ENCODE results near the gene DLD. TPM values are rescaled to one million over a fixed set of nuclear protein-coding genes. Genes with fewer than 3 reads are reported as not detected.

The DLD gene
- total RNA-seq, 4 donors from 2014 or later: 46.0 to 131 (median 126) TPM

- WGBS, 2 donors (ENCODE audit: low coverage in 1 of 2): 83 to 93% methylated on average over 1 of the region's 1 CpG
- no peaks in the 10 kb centered on the region for H3K27me3 ChIP-seq
- no peak overlapping the region for H3K27ac ChIP-seq
- TF ChIP-seq EP300 (IDR thresholded peaks at IDR 0.05; ENCODE audit: low read depth) (no peak), POLR2AphosphoS5 (IDR thresholded peaks at IDR 0.05) (no peak), POLR2A (IDR thresholded peaks at IDR 0.05) (no peak)
- TF ChIP-seq, protein P1, sequence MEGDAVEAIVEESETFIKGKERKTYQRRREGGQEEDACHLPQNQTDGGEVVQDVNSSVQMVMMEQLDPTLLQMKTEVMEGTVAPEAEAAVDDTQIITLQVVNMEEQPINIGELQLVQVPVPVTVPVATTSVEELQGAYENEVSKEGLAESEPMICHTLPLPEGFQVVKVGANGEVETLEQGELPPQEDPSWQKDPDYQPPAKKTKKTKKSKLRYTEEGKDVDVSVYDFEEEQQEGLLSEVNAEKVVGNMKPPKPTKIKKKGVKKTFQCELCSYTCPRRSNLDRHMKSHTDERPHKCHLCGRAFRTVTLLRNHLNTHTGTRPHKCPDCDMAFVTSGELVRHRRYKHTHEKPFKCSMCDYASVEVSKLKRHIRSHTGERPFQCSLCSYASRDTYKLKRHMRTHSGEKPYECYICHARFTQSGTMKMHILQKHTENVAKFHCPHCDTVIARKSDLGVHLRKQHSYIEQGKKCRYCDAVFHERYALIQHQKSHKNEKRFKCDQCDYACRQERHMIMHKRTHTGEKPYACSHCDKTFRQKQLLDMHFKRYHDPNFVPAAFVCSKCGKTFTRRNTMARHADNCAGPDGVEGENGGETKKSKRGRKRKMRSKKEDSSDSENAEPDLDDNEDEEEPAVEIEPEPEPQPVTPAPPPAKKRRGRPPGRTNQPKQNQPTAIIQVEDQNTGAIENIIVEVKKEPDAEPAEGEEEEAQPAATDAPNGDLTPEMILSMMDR (IDR thresholded peaks at IDR 0.05): no peak
- H3K36me3 ChIP-seq: no peaks in the 10 kb centered on the region
- H3K9me3 ChIP-seq: no peaks in the 10 kb centered on the region
- in situ Hi-C loops (cut with MboI; ENCODE audit: low pct_ligation_motif_present in 1 of 4, low pct_unique_long_range_greater_than_20kb in 1 of 4, low sequenced_read_pairs in 3 of 4) (loop anchor here in 1 of 4 donors (25.0 kb wide), 1 partner anchor 267 kb away; the partner anchor contains the start of gene BCAP29), intact Hi-C loops (cut with DNase I; ENCODE audit: low total_unique reads) (no loop called here)
- DNase-seq: no peak
- H3K4me3 ChIP-seq: no peak overlapping the region
- peaks cover 12 to 54% (median 33%) of the 10 kb centered on the region in 4 donors for H3K4me1 ChIP-seq
Measured at GRCh38 chr7:107854454-107854853, 36.5 kb upstream of the DLD start.

DNA sequence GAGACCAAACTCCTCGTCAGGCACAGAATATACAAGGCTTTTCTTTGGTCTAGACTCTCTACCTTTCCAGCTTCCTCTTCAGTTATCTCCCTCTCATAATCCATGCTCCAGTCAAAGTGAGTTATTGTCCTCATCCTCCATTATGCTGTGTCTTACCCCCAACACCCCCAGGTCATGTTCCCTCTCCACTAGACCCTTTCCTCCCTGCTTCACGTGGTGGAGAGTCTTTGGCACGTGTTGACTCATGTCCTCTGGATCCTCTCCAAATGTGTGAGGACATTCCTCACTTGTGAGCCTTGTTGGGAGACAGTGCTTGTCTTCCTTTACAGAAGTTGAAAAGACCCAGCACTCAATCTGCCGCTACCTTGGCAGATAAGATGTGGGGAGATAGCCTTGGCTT lies 36.0 kb upstream of the DLD start:
- intact Hi-C loops (cut with DNase I; ENCODE audit: low total_unique reads): no loop called here
- TF ChIP-seq, protein P1 (IDR thresholded peaks at IDR 0.05): no peak
- no peak for TF ChIP-seq EP300 (IDR thresholded peaks at IDR 0.05; ENCODE audit: low read depth)
- TF ChIP-seq POLR2AphosphoS5 (IDR thresholded peaks at IDR 0.05): no peak
- TF ChIP-seq POLR2A (IDR thresholded peaks at IDR 0.05): no peak
- in situ Hi-C loops (cut with MboI; ENCODE audit: low pct_ligation_motif_present in 1 of 4, low pct_unique_long_range_greater_than_20kb in 1 of 4, low sequenced_read_pairs in 3 of 4): loop anchor here in 1 of 4 donors (25.0 kb wide), 1 partner anchor 268 kb away; the partner anchor contains the start of gene BCAP29
- Histone ChIP-seq H3K27me3 (no peaks in the 10 kb centered on the region), H3K27ac (no peak overlapping the region), H3K4me3 (no peak overlapping the region), H3K9me3 (no peaks in the 10 kb centered on the region), H3K36me3 (no peaks in the 10 kb centered on the region), H3K4me1 (peaks cover 12 to 60% (median 37%) of the 10 kb centered on the region in 4 donors)
- DNase-seq: no peak
- 56 to 100% methylated on average over 1 to 4 of the region's 4 CpGs for WGBS, 2 donors (ENCODE audit: low coverage in 1 of 2)

DNA sequence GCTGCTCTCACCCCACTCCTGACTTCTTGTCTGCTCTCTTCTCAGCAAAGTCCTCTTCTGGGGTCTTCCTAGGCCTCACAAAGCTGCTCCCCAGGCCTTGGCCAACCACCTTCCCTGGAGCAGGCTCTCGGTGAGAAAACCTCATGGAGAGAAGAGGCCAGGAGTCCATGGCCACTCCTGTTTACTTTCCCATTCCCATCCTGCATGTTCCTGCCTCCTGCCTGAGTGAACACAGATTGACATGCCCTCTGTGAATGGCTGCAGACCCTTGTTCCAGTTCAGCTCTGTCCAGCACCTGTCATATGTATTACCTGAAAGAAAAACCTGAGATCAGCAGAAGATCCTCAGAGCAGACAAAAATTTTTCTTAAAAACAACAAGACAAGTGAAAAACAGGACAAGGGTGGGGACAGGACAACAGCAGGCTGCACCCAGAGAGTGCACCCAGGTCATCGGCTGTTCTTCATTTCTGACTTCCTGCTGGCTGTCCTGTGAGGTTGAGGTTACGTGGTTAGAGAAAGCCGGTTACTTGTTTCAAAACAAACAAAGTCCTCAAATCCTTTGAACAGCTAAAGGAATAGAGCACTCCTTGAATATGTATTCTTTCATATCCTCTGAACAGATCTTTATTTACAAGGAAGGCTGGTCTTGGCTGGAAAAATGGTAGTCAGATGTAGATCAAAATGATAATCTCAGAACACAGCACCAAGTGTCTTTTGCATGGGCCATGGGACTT lies 34.0 kb upstream of the DLD start:
- intact Hi-C loops (cut with DNase I; ENCODE audit: low total_unique reads): no loop called here
- Histone ChIP-seq H3K4me1 (peaks cover 12 to 69% (median 37%) of the 10 kb centered on the region in 4 donors), H3K27ac (peak overlapping the region; percentile 61 to 83 (median 76)), H3K4me3 (no peak overlapping the region), H3K27me3 (no peaks in the 10 kb centered on the region), H3K9me3 (no peaks in the 10 kb centered on the region), H3K36me3 (no peaks in the 10 kb centered on the region)
- DNase-seq: peak; percentile 57
- 7 to 40% methylated on average over 3 to 4 of the region's 4 CpGs for WGBS, 2 donors (ENCODE audit: low coverage in 1 of 2)
- no peak for TF ChIP-seq EP300 (IDR thresholded peaks at IDR 0.05; ENCODE audit: low read depth)
- TF ChIP-seq, protein P1 (IDR thresholded peaks at IDR 0.05): no peak
- TF ChIP-seq POLR2A (IDR thresholded peaks at IDR 0.05): no peak
- TF ChIP-seq POLR2AphosphoS5 (IDR thresholded peaks at IDR 0.05): no peak
- in situ Hi-C loops (cut with MboI; ENCODE audit: low pct_ligation_motif_present in 1 of 4, low pct_unique_long_range_greater_than_20kb in 1 of 4, low sequenced_read_pairs in 3 of 4): loop anchor here in 1 of 4 donors (25.0 kb wide), 1 partner anchor 270 kb away; the partner anchor contains the start of gene BCAP29

- in situ Hi-C loops (cut with MboI; ENCODE audit: low pct_ligation_motif_present in 1 of 4, low pct_unique_long_range_greater_than_20kb in 1 of 4, low sequenced_read_pairs in 3 of 4): loop anchor here in 1 of 4 donors (25.0 kb wide), 1 partner anchor 270 kb away; the partner anchor contains the start of gene BCAP29
- Histone ChIP-seq H3K9me3 (no peaks in the 10 kb centered on the region), H3K27ac (peak overlapping the region; percentile 61 to 83 (median 76)), H3K4me1 (peaks cover 12 to 70% (median 37%) of the 10 kb centered on the region in 4 donors), H3K36me3 (no peaks in the 10 kb centered on the region), H3K27me3 (no peaks in the 10 kb centered on the region), H3K4me3 (no peak overlapping the region)
- no peak for DNase-seq
- intact Hi-C loops (cut with DNase I; ENCODE audit: low total_unique reads): no loop called here
- TF ChIP-seq POLR2AphosphoS5 (IDR thresholded peaks at IDR 0.05) (no peak), POLR2A (IDR thresholded peaks at IDR 0.05) (no peak), EP300 (IDR thresholded peaks at IDR 0.05; ENCODE audit: low read depth) (no peak)
- TF ChIP-seq, protein P1 (IDR thresholded peaks at IDR 0.05): no peak
- WGBS, 2 donors (ENCODE audit: low coverage in 1 of 2): 74 to 80% methylated on average over 1 to 2 of the region's 2 CpGs
Measured at GRCh38 chr7:107857541-107857912, 33.5 kb upstream of the DLD start.
